ENCODE measurements around the gene PRPF40B. TPM values are rescaled to one million over a fixed set of nuclear protein-coding genes. Genes with fewer than 3 reads are reported as not detected.

PRPF40B gene
- total and polyA plus RNA-seq, 9 of the 15 experiments (the other 6 are each of a cell fraction or from before 2014, with no cell fraction given) = 0.55 to 10.6 (median 4.8) TPM

DNA sequence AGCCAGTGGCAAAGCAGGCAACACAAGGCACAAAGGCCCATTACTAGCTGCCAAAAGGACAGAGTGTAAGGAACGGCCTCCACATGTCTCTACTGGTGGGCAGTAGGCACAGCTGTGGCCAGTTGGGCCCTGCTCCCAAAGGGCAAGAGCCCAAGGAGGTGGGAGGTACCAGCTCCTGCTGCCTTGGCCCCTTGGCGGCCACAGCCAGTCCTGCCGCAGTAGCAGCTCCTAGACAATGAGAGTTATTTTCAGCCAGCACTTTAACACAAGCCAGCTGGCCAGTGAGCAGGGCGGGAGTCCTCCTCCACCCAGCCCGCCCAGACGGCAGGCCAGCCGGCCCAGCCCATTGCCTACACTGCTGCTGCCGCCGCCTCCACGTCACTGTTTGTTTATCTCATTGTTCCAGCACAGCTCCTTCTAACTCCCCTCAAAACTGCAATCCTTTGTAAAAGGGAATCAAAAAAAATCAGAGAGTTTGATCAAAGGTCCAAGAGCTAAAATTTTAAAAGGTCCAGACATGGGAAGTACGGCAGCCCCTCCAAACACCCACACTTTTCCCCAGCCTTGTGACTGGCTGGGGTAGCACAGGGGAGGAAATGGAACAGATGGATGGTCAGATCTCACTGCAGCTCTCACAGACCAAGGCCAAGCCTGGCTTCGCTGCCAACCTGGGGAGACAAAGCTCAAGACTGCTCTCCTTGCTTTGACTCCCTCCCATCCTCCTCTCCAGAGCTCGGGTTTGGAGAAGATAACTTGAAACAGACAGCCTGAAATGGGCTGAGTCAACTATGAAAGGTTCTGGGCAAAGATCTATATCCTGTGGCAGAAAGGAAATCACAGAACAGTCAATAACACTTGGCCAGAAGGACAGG, 50.3 kb downstream of the PRPF40B start (continued):
- TF ChIP-seq HCFC1 (IDR thresholded peaks at IDR 0.05; ENCODE audit: low read depth, low read length) (peak; percentile 23; the same call in 1 of the 2 replicates), RBM17 (IDR thresholded peaks at IDR 0.05; ENCODE audit: borderline replicate concordance, low read depth, low read length) (no peak), HDGF (IDR thresholded peaks at IDR 0.05) (no peak), BACH1 (tag; IDR thresholded peaks at IDR 0.05) (no peak), MECOM (CRISPR knock-in tag; IDR thresholded peaks at IDR 0.05) (no peak), FOXJ2 (tag; IDR thresholded peaks at IDR 0.05) (no peak), RBM39 (optimal IDR thresholded peaks at IDR 0.05; ENCODE audit: low read depth, low read length) (no peak), CBX2 (IDR thresholded peaks at IDR 0.05; ENCODE audit: insufficient read depth, low read length, poor library complexity, severe bottlenecking) (no peak), MTA3 (IDR thresholded peaks at IDR 0.05; ENCODE audit: borderline replicate concordance) (peak; percentile 65), RBBP5 (IDR thresholded peaks at IDR 0.05; ENCODE audit: borderline replicate concordance, insufficient read depth, low read length, poor library complexity, severe bottlenecking) (peak; percentile 59), CXXC5 (CRISPR knock-in tag; IDR thresholded peaks at IDR 0.05) (peak; percentile 73), XRCC4 (IDR thresholded peaks at IDR 0.05; ENCODE audit: extremely low read depth, insufficient read depth, insufficient read length) (no peak), ZNF124 (CRISPR knock-in tag; IDR thresholded peaks at IDR 0.05) (no peak), ZKSCAN1 (IDR thresholded peaks at IDR 0.05; ENCODE audit: low read depth, low read length) (no peak), POLR2B (IDR thresholded peaks at IDR 0.05; ENCODE audit: low read depth, partially characterized antibody) (no peak), L3MBTL2 (IDR thresholded peaks at IDR 0.05) (peak; percentile 43; the same call in 1 of the 2 replicates)
- TF ChIP-seq, protein P1, sequence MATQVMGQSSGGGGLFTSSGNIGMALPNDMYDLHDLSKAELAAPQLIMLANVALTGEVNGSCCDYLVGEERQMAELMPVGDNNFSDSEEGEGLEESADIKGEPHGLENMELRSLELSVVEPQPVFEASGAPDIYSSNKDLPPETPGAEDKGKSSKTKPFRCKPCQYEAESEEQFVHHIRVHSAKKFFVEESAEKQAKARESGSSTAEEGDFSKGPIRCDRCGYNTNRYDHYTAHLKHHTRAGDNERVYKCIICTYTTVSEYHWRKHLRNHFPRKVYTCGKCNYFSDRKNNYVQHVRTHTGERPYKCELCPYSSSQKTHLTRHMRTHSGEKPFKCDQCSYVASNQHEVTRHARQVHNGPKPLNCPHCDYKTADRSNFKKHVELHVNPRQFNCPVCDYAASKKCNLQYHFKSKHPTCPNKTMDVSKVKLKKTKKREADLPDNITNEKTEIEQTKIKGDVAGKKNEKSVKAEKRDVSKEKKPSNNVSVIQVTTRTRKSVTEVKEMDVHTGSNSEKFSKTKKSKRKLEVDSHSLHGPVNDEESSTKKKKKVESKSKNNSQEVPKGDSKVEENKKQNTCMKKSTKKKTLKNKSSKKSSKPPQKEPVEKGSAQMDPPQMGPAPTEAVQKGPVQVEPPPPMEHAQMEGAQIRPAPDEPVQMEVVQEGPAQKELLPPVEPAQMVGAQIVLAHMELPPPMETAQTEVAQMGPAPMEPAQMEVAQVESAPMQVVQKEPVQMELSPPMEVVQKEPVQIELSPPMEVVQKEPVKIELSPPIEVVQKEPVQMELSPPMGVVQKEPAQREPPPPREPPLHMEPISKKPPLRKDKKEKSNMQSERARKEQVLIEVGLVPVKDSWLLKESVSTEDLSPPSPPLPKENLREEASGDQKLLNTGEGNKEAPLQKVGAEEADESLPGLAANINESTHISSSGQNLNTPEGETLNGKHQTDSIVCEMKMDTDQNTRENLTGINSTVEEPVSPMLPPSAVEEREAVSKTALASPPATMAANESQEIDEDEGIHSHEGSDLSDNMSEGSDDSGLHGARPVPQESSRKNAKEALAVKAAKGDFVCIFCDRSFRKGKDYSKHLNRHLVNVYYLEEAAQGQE (IDR thresholded peaks at IDR 0.05; ENCODE audit: borderline replicate concordance) = no peak
- TF ChIP-seq, protein P1 (CRISPR knock-in tag; IDR thresholded peaks at IDR 0.05; ENCODE audit: low read depth) = 0 out of 2 replicates have a peak, but pooled peaks have one; percentile 51
- TF ChIP-seq, protein P2, sequence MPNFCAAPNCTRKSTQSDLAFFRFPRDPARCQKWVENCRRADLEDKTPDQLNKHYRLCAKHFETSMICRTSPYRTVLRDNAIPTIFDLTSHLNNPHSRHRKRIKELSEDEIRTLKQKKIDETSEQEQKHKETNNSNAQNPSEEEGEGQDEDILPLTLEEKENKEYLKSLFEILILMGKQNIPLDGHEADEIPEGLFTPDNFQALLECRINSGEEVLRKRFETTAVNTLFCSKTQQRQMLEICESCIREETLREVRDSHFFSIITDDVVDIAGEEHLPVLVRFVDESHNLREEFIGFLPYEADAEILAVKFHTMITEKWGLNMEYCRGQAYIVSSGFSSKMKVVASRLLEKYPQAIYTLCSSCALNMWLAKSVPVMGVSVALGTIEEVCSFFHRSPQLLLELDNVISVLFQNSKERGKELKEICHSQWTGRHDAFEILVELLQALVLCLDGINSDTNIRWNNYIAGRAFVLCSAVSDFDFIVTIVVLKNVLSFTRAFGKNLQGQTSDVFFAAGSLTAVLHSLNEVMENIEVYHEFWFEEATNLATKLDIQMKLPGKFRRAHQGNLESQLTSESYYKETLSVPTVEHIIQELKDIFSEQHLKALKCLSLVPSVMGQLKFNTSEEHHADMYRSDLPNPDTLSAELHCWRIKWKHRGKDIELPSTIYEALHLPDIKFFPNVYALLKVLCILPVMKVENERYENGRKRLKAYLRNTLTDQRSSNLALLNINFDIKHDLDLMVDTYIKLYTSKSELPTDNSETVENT (CRISPR knock-in tag; IDR thresholded peaks at IDR 0.05) = no peak

Measured in K562 (cell line).